HEK293 (cell line): ENCODE measurements around the gene METTL16.

Experiments used
- CTCF ChIP-seq: fragments of 450-650 bp; formaldehyde crosslinking; IDR thresholded peaks from 2 replicates; pipeline ENCODE4 v1.5.1; 2016; ENCODE audit warnings: missing biosample characterization, missing genetic modification characterization
- TCF7L2 ChIP-seq: IDR thresholded peaks from 2 replicates; pipeline ENCODE4 v1.6.1; 2011; ENCODE audit warnings: low read depth, mild to moderate bottlenecking, inconsistent platforms, low read length, moderate library complexity, borderline replicate concordance
- ZNF501 ChIP-seq: fragments of 450-650 bp; formaldehyde crosslinking; IDR thresholded peaks from 2 replicates; pipeline ENCODE4 v1.5.1; 2016; ENCODE audit warnings: missing biosample characterization, missing genetic modification characterization

- TF ChIP-seq CTCF (tag by site-specific recombination) (no peak), ZNF501 (tag by site-specific recombination) (no peak), TCF7L2 (no peak)
Observed at GRCh38 chr17:2387086-2388019, 124.3 kb downstream of the METTL16 start.
